IMR-90 (cell line): Measurements from ENCODE around the gene UBE2K. TPM values are rescaled to one million over a fixed set of nuclear protein-coding genes. Genes with fewer than 3 reads are reported as not detected.

Source experiments
- ATAC-seq: fragments of 200-7000 bp; cut with Tn5 transposase; 2 replicates; pipeline ENCODE4 v1.9.1; 2020; ENCODE audit warnings: low read depth, mild to moderate bottlenecking, moderate library complexity
- BruUV-seq: library from RNA; stranded (reverse); fragments of 400-500 nt; replicated peaks from 2 replicates; lab custom pipeline; 2021; lab: Mats Ljungman, UMichigan
- CTCF ChIA-PET: fragments of 300-600 bp; formaldehyde crosslinking; extraction: SDS; loops from one replicate; lab custom pipeline; 2021; ENCODE audit warnings: antibody characterized with exemption; lab: Yijun Ruan, JAX
- POLR2A ChIA-PET: fragments of 300-600 bp; sonication (Branson Sonifier 250); formaldehyde crosslinking; loops from one replicate; lab custom pipeline; 2022; ENCODE audit warnings: antibody characterized with exemption; ENCODE audit not compliant: unreplicated experiment; lab: Charles Lee
- DNase-seq: peaks from one replicate; pipeline ENCODE4 v3.0.0; 2013
- H2AFZ ChIP-seq: replicated peaks from 2 replicates; pipeline ENCODE3; 2013; ENCODE audit warnings: low read length, mild to moderate bottlenecking; ENCODE audit not compliant: poor library complexity
- H2AK5ac ChIP-seq: 2 replicates; pipeline ENCODE4 v1.6.1; 2013; ENCODE audit warnings: low read depth, low read length, inconsistent platforms
- H2AK9ac ChIP-seq: replicated peaks from 2 replicates; pipeline ENCODE3; 2013; ENCODE audit warnings: mild to moderate bottlenecking, low read depth, low read length, moderate library complexity; ENCODE audit not compliant: poor library complexity
- H2BK120ac ChIP-seq: 2 replicates; pipeline ENCODE4 v1.6.1; 2013; ENCODE audit warnings: low read depth, low read length, inconsistent platforms
- H2BK15ac ChIP-seq: 3 replicates; pipeline ENCODE4 v1.6.1; 2013; ENCODE audit warnings: low read depth, low read length, inconsistent platforms
- H2BK20ac ChIP-seq: 2 replicates; pipeline ENCODE4 v1.6.1; 2013; ENCODE audit warnings: low read depth, mild to moderate bottlenecking, inconsistent platforms, low read length, moderate library complexity
- H2BK5ac ChIP-seq: 2 replicates; pipeline ENCODE4 v1.6.1; 2013; ENCODE audit warnings: mild to moderate bottlenecking, low read depth, low read length, inconsistent platforms; ENCODE audit not compliant: poor library complexity, severe bottlenecking
- H3K14ac ChIP-seq: replicated peaks from 2 replicates; pipeline ENCODE4 v1.6.1; 2013; ENCODE audit warnings: low read depth, low read length, inconsistent platforms
- H3K18ac ChIP-seq: 2 replicates; pipeline ENCODE4 v1.6.1; 2013; ENCODE audit warnings: low read depth, low read length, control low read depth
- H3K23ac ChIP-seq: 2 replicates; pipeline ENCODE4 v1.6.1; 2013; ENCODE audit warnings: low read depth, low read length, inconsistent platforms
- H3K27ac ChIP-seq: 2 replicates; pipeline ENCODE4 v1.5.1; 2013; ENCODE audit warnings: mild to moderate bottlenecking, control low read depth, low read length; ENCODE audit not compliant: insufficient read depth
- H3K27me3 ChIP-seq: 2 replicates; pipeline ENCODE4 v1.6.1; 2013; ENCODE audit warnings: low read length; ENCODE audit not compliant: control insufficient read depth, insufficient read depth
- H3K36me3 ChIP-seq: 2 replicates; pipeline ENCODE4 v1.6.1; 2013; ENCODE audit warnings: low read length, mixed read lengths; ENCODE audit not compliant: control insufficient read depth, insufficient read depth
- H3K4ac ChIP-seq: 2 replicates; pipeline ENCODE4 v1.6.1; 2013; ENCODE audit warnings: low read depth, low read length, inconsistent platforms
- H3K4me1 ChIP-seq: 2 replicates; pipeline ENCODE4 v1.6.1; 2013; ENCODE audit warnings: low read length, mixed read lengths; ENCODE audit not compliant: control insufficient read depth, insufficient read depth
- H3K4me2 ChIP-seq: 2 replicates; pipeline ENCODE4 v1.6.1; 2013; ENCODE audit warnings: low read depth, mild to moderate bottlenecking, control low read depth, low read length, moderate library complexity
- H3K4me3 ChIP-seq: 2 replicates; pipeline ENCODE4 v1.5.1; 2013; ENCODE audit warnings: low read depth, mild to moderate bottlenecking, control low read depth, low read length, moderate library complexity; ENCODE audit not compliant: insufficient read depth
- H3K56ac ChIP-seq: 2 replicates; pipeline ENCODE4 v1.6.1; 2013; ENCODE audit warnings: low read length, inconsistent platforms; ENCODE audit not compliant: insufficient read depth; ENCODE audit errors: extremely low read depth
- H3K79me1 ChIP-seq, 2 experiments: 2 replicates each; pipeline ENCODE4 v1.6.1; 2013; ENCODE audit warnings: low read length in 2 of 2, inconsistent platforms in 1 of 2, low read depth in 1 of 2
- H3K9ac ChIP-seq: 2 replicates; pipeline ENCODE4 v1.6.1; 2013; ENCODE audit warnings: low read depth, low read length, control low read depth
- H3K9me1 ChIP-seq: 2 replicates; pipeline ENCODE4 v1.6.1; 2013; ENCODE audit warnings: low read length, inconsistent platforms; ENCODE audit not compliant: insufficient read depth
- H3K9me3 ChIP-seq: 2 replicates; pipeline ENCODE4 v1.6.1; 2013; ENCODE audit warnings: low read length; ENCODE audit not compliant: control insufficient read depth, insufficient read depth
- H4K20me1 ChIP-seq: 2 replicates; pipeline ENCODE4 v1.6.1; 2013; ENCODE audit warnings: low read length, inconsistent platforms; ENCODE audit not compliant: insufficient read depth
- H4K5ac ChIP-seq: 2 replicates; pipeline ENCODE4 v1.6.1; 2013; ENCODE audit warnings: mild to moderate bottlenecking, low read depth, low read length, control low read depth
- H4K8ac ChIP-seq, 2 experiments: 2 replicates each; pipeline ENCODE4 v1.6.1; 2013; ENCODE audit warnings: low read depth in 2 of 2, low read length in 2 of 2, control low read depth in 1 of 2, inconsistent platforms in 1 of 2
- H4K91ac ChIP-seq: 2 replicates; pipeline ENCODE4 v1.6.1; 2013; ENCODE audit warnings: low read depth, low read length, inconsistent platforms; ENCODE audit not compliant: insufficient read depth
- BHLHE40 ChIP-seq: fragments of 150-350 bp; IDR thresholded peaks from 2 replicates; pipeline ENCODE4 v1.6.1; 2016; ENCODE audit warnings: mild to moderate bottlenecking, low read depth, low read length
- CEBPB ChIP-seq: IDR thresholded peaks from 2 replicates; pipeline ENCODE4 v1.6.1; 2012; ENCODE audit warnings: low read depth, low read length, improper control_type of control experiment
- CHD1 ChIP-seq: IDR thresholded peaks from 2 replicates; pipeline ENCODE4 v1.6.1; 2012; ENCODE audit warnings: low read depth, low read length, improper control_type of control experiment
- ELK1 ChIP-seq: fragments of 150-350 bp; IDR thresholded peaks from 2 replicates; pipeline ENCODE4 v1.6.1; 2016; ENCODE audit warnings: low read depth, mild to moderate bottlenecking, low read length, moderate library complexity, borderline replicate concordance
- MAFK ChIP-seq: IDR thresholded peaks from 2 replicates; pipeline ENCODE4 v1.6.1; 2012; ENCODE audit warnings: low read depth, low read length, improper control_type of control experiment
- MAZ ChIP-seq: IDR thresholded peaks from 2 replicates; pipeline ENCODE4 v1.6.1; 2012; ENCODE audit warnings: low read depth, mild to moderate bottlenecking, low read length, improper control_type of control experiment, moderate library complexity, borderline replicate concordance
- MXI1 ChIP-seq: IDR thresholded peaks from 2 replicates; pipeline ENCODE4 v1.6.1; 2012; ENCODE audit warnings: low read depth, mild to moderate bottlenecking, low read length, moderate library complexity, borderline replicate concordance
- NFE2L2 ChIP-seq: fragments of 150-350 bp; IDR thresholded peaks from 2 replicates; pipeline ENCODE4 v1.6.1; 2016; ENCODE audit warnings: low read depth, mild to moderate bottlenecking, low read length
- POLR2A ChIP-seq: IDR thresholded peaks from 2 replicates; pipeline ENCODE4 v1.6.1; 2012; ENCODE audit warnings: mild to moderate bottlenecking, low read depth, low read length
- RCOR1 ChIP-seq: IDR thresholded peaks from 2 replicates; pipeline ENCODE4 v1.6.1; 2012; ENCODE audit warnings: mild to moderate bottlenecking, low read length, improper control_type of control experiment; ENCODE audit not compliant: insufficient replicate concordance
- RFX5 ChIP-seq: IDR thresholded peaks from 2 replicates; pipeline ENCODE4 v1.8.0; 2012; ENCODE audit warnings: low read depth, mild to moderate bottlenecking, low read length, moderate library complexity
- SMC3 ChIP-seq: fragments of 150-350 bp; IDR thresholded peaks from 2 replicates; pipeline ENCODE4 v1.6.1; 2016; ENCODE audit warnings: low read depth, mild to moderate bottlenecking, antibody characterized with exemption, low read length, moderate library complexity
- USF2 ChIP-seq: fragments of 150-350 bp; IDR thresholded peaks from 2 replicates; pipeline ENCODE4 v1.6.1; 2017; ENCODE audit warnings: mild to moderate bottlenecking, antibody characterized with exemption, low read length, low read depth
- WGBS, 2 experiments: methylation state at CpG; one replicate each; pipeline versions ENCODE4 v1.1.5 to v1.1.7; 2013; ENCODE audit warnings: missing lambda C conversion rate in 2 of 2; ENCODE audit not compliant: insufficient read length in 1 of 2; ENCODE audit errors: extremely low coverage in 2 of 2; 5-methylcytosine and 5-hydroxymethylcytosine counted together
- dilution Hi-C: fragments of 300-500 bp; cut with HindIII; formaldehyde crosslinking; loops from one replicate; pipeline ENCODE4 v1.14.3; 2018; ENCODE audit warnings: low sequenced_read_pairs; ENCODE audit not compliant: unreplicated experiment
- in situ Hi-C: fragments of 300-500 bp; cut with MboI; formaldehyde crosslinking; loops from 3 replicates; pipeline ENCODE4 v1.14.3; 2019; ENCODE audit warnings: low sequenced_read_pairs, inconsistent platforms, mixed read lengths
- intact Hi-C: fragments of 100-400 bp; cut with micrococcal nuclease; formaldehyde crosslinking; loops from 2 replicates; pipeline ENCODE4 v1.10.0; 2022
- polyA plus RNA-seq, 3 experiments: library from polyadenylated mRNA; depleted of rRNA; stranded (reverse); fragments of >200 nt; gene quantifications; 2 replicates each; pipeline ENCODE4 v1.2.3, GENCODE V29; 2012; ENCODE audit warnings: low replicate concordance in 1 of 3
- total RNA-seq: library from RNA; depleted of rRNA; stranded (reverse); fragments of >200 nt; gene quantifications from 2 replicates; pipeline ENCODE4 v1.2.3, GENCODE V29; 2012
- TF ChIP-seq, protein P1 (sequence below): conservative IDR thresholded peaks from 2 replicates; pipeline ENCODE4 v1.5.1; 2012; ENCODE audit warnings: mild to moderate bottlenecking, low read depth, low read length, improper control_type of control experiment

Gene UBE2K
- total and polyA plus RNA-seq, 2 of the 4 experiments (the other 2 are of a cell fraction), result 17.7 to 44.8 TPM

DNA sequence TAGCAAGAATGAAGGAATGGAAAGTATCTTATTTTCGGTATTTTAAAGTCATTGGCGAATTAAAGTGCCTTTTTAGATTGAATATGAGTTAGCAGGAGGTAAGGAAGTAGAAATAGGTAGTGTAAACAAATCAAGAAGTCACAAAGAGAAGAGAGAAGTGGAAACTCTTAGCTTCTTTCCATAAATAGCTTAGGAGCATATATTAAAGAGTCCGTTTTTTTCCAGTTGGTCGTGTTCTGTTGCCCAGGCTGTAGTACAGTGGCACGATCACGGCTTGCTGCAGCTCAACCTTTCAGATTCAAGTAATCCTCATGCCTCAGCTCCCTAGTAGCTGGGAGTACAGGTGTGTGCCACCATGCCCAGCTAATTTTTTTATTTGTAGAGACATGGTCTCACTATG is 56.4 kb downstream of the UBE2K start:
- no peak overlapping the region for H3K9ac ChIP-seq
- peaks cover 14% of the 10 kb centered on the region; the same call in 1 of the 2 replicates for H4K20me1 ChIP-seq
- no peak overlapping the region for H3K14ac ChIP-seq
- WGBS, 2 experiments, result no CpG with 5 or more reads among the region's 6 CpGs
- H2AFZ ChIP-seq, result no peak overlapping the region
- DNase-seq, result no peak
- no peak overlapping the region for H2BK20ac ChIP-seq
- H3K56ac ChIP-seq, result no peak overlapping the region
- H3K4me3 ChIP-seq, result no peak overlapping the region
- TF ChIP-seq MXI1 (no peak), RCOR1 (no peak), BHLHE40 (no peak), ELK1 (no peak), MAFK (no peak), RFX5 (no peak), NFE2L2 (no peak), USF2 (no peak), SMC3 (no peak), MAZ (no peak), CEBPB (no peak), CHD1 (no peak), POLR2A (no peak)
- TF ChIP-seq, protein P1, sequence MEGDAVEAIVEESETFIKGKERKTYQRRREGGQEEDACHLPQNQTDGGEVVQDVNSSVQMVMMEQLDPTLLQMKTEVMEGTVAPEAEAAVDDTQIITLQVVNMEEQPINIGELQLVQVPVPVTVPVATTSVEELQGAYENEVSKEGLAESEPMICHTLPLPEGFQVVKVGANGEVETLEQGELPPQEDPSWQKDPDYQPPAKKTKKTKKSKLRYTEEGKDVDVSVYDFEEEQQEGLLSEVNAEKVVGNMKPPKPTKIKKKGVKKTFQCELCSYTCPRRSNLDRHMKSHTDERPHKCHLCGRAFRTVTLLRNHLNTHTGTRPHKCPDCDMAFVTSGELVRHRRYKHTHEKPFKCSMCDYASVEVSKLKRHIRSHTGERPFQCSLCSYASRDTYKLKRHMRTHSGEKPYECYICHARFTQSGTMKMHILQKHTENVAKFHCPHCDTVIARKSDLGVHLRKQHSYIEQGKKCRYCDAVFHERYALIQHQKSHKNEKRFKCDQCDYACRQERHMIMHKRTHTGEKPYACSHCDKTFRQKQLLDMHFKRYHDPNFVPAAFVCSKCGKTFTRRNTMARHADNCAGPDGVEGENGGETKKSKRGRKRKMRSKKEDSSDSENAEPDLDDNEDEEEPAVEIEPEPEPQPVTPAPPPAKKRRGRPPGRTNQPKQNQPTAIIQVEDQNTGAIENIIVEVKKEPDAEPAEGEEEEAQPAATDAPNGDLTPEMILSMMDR, result no peak
- no peak overlapping the region for H3K4ac ChIP-seq
- H3K4me2 ChIP-seq, result no peak overlapping the region
- in situ Hi-C loops, result no loop called here
- ChIA-PET POLR2A (no interaction called here), CTCF (interaction anchor here (1.4 kb wide), 1 partner anchor 22 kb away, joined by 3 read pairs; no protein-coding TSS in a partner anchor)
- no peak overlapping the region for H2BK5ac ChIP-seq
- no peaks in the 10 kb centered on the region for H3K27me3 ChIP-seq
- H2AK5ac ChIP-seq, result no peak overlapping the region
- dilution Hi-C loops, result no loop called here
- H2BK120ac ChIP-seq, result no peak overlapping the region
- BruUV-seq, result no TSS peak
- H2AK9ac ChIP-seq, result no peak overlapping the region
- H3K27ac ChIP-seq, result no peak overlapping the region
- no peaks in the 10 kb centered on the region for H3K9me3 ChIP-seq
- no peak for ATAC-seq
- H3K4me1 ChIP-seq, result no peaks in the 10 kb centered on the region
- H3K79me1 ChIP-seq, result peaks cover 25 to 53% of the 10 kb centered on the region in 2 experiments
- H4K5ac ChIP-seq, result no peak overlapping the region
- intact Hi-C loops, result no loop called here
- H3K9me1 ChIP-seq, result no peaks in the 10 kb centered on the region; the same call in 1 of the 2 replicates
- H2BK15ac ChIP-seq, result no peak overlapping the region
- no peak overlapping the region for H4K8ac ChIP-seq
- no peak overlapping the region for H3K18ac ChIP-seq
- H3K36me3 ChIP-seq, result peaks cover 17% of the 10 kb centered on the region
- H4K91ac ChIP-seq, result no peak overlapping the region
- H3K23ac ChIP-seq, result no peak overlapping the region
